ENCODE data around the gene CHRM4.

DNA sequence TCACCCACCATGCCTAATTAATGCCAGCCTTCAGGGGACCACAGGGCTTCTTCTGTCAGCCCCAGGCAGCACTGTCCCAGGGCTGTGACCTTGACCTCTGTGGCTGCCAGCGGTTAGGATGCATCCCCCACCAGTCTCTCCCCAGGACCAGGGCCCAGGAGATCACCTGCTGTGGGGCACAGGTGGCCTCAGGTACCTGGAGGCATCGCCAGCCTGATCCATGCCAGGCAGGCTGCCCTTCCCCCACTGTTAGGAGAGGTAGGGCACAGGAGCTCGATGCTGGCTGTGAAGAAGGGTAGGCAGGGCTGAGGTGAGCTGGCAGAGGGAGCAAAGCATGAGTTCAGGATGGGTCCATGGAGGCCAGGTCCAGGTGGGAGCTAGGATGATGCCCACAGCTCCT lies 26.8 kb downstream of the CHRM4 start:
- TF ChIP-seq CTCF (conservative IDR thresholded peaks at IDR 0.05; ENCODE audit: low read length) (no peak), EZH2phosphoT487 (IDR thresholded peaks at IDR 0.05; ENCODE audit: borderline replicate concordance) (no peak)
